Cardiac muscle cell (in vitro differentiated cells and primary cell): ENCODE measurements around the gene SGTA. TPM values are rescaled to one million over a fixed set of nuclear protein-coding genes. Genes with fewer than 3 reads are reported as not detected.

Experiments
- DNase-seq, 2 donors: peaks; one replicate each; pipeline versions ENCODE4 v3.0.0 to v3.0.0-alpha.2; 2010 to 2017; ENCODE audit warnings: low read depth in 1 of 2, low spot score in 1 of 2
- H3K27ac ChIP-seq: fragments of 200-600 bp; sonication (generic); 2 replicates; pipeline ENCODE4 v1.5.1; 2016
- H3K27me3 ChIP-seq: fragments of 200-600 bp; sonication (generic); 2 replicates; pipeline ENCODE4 v1.6.0; 2016; ENCODE audit warnings: control low read depth
- H3K36me3 ChIP-seq: fragments of 200-600 bp; sonication (generic); 2 replicates; pipeline ENCODE4 v1.5.1; 2016; ENCODE audit warnings: control low read depth
- H3K4me1 ChIP-seq: fragments of 200-600 bp; sonication (generic); 2 replicates; pipeline ENCODE4 v1.8.1; 2017; ENCODE audit warnings: low read depth, mild to moderate bottlenecking, mixed run types
- H3K4me3 ChIP-seq: fragments of 200-600 bp; sonication (generic); 2 replicates; pipeline ENCODE4 v1.5.1; 2016; ENCODE audit warnings: mild to moderate bottlenecking
- H3K9me3 ChIP-seq: fragments of 200-600 bp; sonication (generic); 2 replicates; pipeline ENCODE4 v1.5.1; 2017; ENCODE audit warnings: low read depth, mild to moderate bottlenecking, control low read depth
- polyA plus RNA-seq: library from polyadenylated mRNA; unstranded; fragments of >200 nt; fragmentation: Nextera tagmentation; extraction: Ambion mirVana; gene quantifications from 2 replicates; pipeline ENCODE4 v1.2.1, GENCODE V29; 2016
- total RNA-seq: library from RNA; depleted of rRNA; stranded (reverse); fragments of >200 nt; gene quantifications from 2 replicates; pipeline ENCODE4 v1.2.3, GENCODE V29; 2016
- TF ChIP-seq, protein P1 (sequence below): IDR thresholded peaks from 2 replicates; pipeline ENCODE4 v1.5.1; 2012; ENCODE audit warnings: low read depth, mild to moderate bottlenecking, low read length

SGTA gene
- total and polyA plus RNA-seq, 2 experiments from 2014 or later: 102 to 135 TPM

DNA sequence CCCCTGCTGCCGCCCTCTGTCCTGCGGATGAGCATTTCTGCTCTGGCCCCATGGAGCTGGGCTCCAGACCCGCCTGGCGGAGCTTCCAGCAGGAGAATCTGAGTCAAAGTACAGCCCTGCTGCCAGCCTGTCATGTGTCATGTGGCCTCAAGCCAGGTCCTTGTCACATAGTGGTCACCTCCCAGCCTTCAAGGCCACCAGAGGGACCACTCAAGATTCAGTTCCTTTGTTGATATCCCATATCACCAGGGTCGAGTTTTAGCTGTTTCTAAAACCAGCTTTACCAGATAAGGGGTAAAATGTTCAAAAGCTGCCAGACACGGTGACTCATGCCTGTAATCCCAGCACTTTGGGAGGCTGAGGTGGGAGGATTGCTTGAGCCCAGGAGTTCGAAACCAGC is 15.7 kb upstream of the SGTA start:
- Histone ChIP-seq H3K9me3 (no peaks in the 10 kb centered on the region), H3K4me3 (no peak overlapping the region), H3K27me3 (no peaks in the 10 kb centered on the region), H3K27ac (peak overlapping the region; percentile 81), H3K4me1 (peaks cover 8% of the 10 kb centered on the region), H3K36me3 (peaks cover 23% of the 10 kb centered on the region)
- peak; percentile 20 to 46 for DNase-seq
- TF ChIP-seq, protein P1, sequence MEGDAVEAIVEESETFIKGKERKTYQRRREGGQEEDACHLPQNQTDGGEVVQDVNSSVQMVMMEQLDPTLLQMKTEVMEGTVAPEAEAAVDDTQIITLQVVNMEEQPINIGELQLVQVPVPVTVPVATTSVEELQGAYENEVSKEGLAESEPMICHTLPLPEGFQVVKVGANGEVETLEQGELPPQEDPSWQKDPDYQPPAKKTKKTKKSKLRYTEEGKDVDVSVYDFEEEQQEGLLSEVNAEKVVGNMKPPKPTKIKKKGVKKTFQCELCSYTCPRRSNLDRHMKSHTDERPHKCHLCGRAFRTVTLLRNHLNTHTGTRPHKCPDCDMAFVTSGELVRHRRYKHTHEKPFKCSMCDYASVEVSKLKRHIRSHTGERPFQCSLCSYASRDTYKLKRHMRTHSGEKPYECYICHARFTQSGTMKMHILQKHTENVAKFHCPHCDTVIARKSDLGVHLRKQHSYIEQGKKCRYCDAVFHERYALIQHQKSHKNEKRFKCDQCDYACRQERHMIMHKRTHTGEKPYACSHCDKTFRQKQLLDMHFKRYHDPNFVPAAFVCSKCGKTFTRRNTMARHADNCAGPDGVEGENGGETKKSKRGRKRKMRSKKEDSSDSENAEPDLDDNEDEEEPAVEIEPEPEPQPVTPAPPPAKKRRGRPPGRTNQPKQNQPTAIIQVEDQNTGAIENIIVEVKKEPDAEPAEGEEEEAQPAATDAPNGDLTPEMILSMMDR: no peak

DNA sequence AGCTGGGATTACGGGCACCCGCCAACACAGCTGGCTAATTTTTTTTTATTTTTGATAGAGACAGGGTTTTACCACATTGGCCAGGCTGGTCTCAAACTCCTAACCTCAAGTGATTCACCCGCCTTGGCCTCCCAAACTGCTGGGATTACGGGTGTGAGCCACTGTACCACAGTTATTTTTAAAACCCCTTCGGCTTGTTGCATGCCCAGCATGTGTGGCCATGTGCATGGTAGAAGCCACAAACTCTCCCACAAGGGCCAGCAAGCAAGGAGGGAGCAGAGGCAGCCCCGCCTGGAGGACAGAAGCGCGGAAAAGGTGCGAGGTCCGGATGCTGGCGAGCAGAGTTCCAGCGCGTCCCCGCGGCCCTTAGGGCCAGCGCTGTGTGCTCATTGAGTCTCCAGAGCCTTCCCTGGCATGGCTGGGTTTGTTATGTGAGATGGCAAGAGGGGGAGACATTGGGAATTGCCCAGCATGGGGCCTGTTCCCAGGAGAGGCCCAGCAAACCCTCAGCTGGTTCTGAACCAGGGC is 15.1 kb upstream of the SGTA start:
- Histone ChIP-seq H3K4me1 (peaks cover 8% of the 10 kb centered on the region), H3K36me3 (peaks cover 28% of the 10 kb centered on the region), H3K27ac (peak overlapping the region; percentile 81), H3K27me3 (no peaks in the 10 kb centered on the region), H3K4me3 (no peak overlapping the region), H3K9me3 (no peaks in the 10 kb centered on the region)
- TF ChIP-seq, protein P1: no peak
- DNase-seq: no peak

DNA sequence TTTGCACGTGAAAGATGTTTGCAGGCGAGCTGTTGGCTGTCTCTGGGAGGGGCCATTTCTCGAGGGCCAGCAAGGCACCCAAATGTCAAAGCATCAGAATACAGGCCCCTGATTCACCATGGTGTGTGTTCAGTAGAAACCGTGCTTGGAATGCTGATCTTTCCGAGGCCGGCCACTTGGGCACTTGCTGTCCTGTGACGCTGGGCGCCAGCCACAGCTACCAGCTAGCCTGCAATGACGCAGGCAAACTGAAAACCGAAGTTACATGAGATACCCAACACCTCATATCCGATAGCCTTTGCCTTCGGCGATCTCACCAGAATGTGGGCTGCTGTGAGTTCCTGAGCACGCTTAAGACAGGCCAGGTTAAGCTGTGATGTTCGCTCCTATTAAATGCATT is 14.2 kb upstream of the SGTA start:
- Histone ChIP-seq H3K4me3 (no peak overlapping the region), H3K27me3 (no peaks in the 10 kb centered on the region), H3K9me3 (no peaks in the 10 kb centered on the region), H3K4me1 (peaks cover 8% of the 10 kb centered on the region), H3K36me3 (peaks cover 33% of the 10 kb centered on the region), H3K27ac (peak overlapping the region; percentile 81)
- no peak for DNase-seq
- TF ChIP-seq, protein P1: no peak

DNA sequence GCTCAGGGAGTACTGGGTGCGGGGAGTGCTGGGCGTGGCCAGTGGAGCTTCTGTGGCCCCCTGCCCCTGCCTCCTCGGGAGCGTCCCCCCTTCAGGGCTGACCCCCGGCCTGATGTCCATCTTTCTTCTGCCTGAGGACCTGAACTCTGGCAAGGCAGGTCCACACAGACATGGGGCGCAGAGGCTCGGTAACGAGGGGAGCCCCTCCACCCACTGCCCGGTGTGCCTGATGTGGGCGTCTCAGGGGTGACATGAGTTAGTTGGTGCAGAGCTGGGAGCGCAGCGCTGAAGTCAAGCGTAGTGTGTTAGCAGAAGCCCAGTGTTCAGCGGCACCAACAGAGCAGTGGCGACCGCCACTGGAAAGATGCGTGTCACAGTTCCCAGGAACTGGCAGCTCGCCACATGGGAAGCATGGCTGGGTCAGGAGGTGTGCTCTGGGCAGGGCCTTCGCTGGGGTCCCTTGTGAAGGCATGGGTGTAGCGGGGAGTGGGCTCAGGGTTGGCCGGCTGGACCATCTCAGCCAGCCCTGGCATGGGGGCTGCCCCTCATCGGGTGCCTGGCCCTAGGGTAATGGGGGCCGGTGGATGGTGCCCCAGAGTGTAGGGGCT is 13.7 kb upstream of the SGTA start:
- no peak for DNase-seq
- Histone ChIP-seq H3K27me3 (no peaks in the 10 kb centered on the region), H3K4me3 (no peak overlapping the region), H3K27ac (no peak overlapping the region), H3K36me3 (peaks cover 33% of the 10 kb centered on the region), H3K9me3 (no peaks in the 10 kb centered on the region), H3K4me1 (peaks cover 8% of the 10 kb centered on the region)
- TF ChIP-seq, protein P1: no peak

DNA sequence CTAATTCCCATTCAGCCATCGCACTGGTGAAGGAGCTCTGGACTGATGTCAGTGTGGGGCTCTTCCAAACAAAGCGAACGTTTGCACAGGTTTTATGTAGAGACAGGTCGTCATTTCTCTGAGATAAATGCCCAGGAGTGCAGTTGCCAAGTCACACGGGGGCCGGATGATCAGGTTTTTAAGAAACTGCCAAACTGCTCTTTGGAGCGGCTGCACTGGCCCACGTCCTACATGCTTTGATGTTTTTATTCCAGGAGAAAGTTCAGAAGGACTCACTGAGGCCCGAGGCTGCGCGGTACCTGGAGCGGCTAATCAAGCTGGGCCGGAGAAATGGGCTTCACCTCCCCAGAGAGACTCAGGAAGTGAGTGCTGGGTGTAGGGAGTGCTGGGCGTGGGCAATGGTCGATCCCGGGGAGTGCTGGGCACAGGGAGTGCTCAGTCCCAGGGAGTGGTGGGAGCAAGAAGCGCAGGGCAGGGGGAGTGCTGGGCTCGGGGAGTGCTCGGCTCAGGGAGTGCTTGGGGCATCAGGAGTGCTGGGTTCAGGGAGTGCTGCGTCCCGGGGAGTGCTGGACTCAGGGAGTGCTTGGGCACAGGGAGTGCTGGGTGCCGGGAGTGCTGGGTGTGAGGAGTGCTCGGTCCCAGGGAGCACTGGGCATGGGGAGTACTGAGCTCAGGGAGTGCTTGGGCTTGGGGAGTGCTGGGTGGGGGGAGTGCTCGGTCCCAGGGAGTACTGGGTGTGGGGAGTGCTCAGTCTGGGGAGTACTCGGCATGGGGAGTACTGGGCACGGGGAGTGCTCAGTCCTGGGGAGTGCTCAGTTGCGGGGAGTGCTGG is 13.0 kb upstream of the SGTA start:
- DNase-seq: no peak
- Histone ChIP-seq H3K27ac (no peak overlapping the region), H3K36me3 (peaks cover 35% of the 10 kb centered on the region), H3K9me3 (no peaks in the 10 kb centered on the region), H3K4me1 (peaks cover 8% of the 10 kb centered on the region), H3K27me3 (no peaks in the 10 kb centered on the region), H3K4me3 (no peak overlapping the region)
- TF ChIP-seq, protein P1: no peak
